GM12864 (cell line): Measurements from ENCODE around the gene NT5C3B.
A peak's percentile ranks its signal among the peaks of the same experiment; 100 is the strongest.

Experiments
- DNase-seq: peaks from one replicate; pipeline ENCODE4 v3.0.0-alpha.2; 2011; ENCODE audit warnings: low read depth
- H3K4me3 ChIP-seq: 2 replicates; pipeline ENCODE4 v1.5.1; 2011; ENCODE audit warnings: mild to moderate bottlenecking, low read depth, low read length, control low read depth
- TF ChIP-seq, protein P1 (sequence below): IDR thresholded peaks from 2 replicates; pipeline ENCODE4 v1.5.1; 2011; ENCODE audit warnings: low read depth, mild to moderate bottlenecking, moderate library complexity, low read length, control low read depth, inconsistent platforms; ENCODE audit errors: missing control alignments

NT5C3B gene

DNA sequence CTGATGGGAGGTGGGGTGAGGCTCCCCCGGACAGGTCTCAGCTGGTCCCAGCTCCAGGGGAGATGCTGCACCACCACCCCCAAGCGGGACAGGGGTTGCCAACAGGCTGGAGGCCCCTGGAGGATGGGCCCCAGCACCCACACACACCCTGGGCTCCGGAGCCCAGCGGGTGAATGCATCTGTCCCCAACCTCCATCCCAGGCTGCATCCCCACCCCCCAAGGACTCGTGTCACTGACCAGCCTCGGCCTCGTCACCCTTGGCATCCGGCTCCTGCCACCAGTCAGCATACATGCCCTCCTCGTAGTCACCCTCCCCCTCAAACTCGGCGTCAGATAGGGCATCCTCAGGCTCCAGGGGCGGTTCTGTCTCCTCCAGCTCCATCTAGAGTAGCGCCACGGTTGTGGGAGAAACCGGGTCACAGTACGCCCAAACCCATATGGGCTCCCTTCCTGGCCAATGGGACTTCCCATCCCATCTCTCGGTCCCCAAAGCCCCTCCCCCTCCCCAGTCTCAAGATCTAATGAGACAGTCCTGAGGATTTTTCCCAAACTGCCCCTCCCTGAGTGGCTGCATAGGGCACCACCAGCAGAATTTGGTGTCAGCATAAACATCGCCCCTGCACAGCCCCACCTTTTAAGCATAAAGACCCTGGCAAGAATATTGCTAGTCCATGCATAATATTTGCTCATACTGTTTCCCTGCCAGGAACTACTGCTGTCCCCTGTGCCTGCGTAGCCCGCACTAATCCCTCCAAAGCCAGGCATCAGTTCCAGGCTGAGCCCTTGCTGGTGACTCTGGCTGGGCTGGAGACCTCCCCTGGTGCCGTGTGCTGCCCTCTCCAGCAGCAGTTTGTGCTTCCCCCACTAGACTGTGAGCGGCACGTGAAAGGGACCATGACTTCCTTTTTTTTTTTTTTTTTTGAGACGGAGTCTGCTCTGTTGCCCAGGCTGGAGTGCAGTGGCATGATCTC is 32.7 kb downstream of the NT5C3B start:
- no peak overlapping the region for H3K4me3 ChIP-seq
- TF ChIP-seq, protein P1, sequence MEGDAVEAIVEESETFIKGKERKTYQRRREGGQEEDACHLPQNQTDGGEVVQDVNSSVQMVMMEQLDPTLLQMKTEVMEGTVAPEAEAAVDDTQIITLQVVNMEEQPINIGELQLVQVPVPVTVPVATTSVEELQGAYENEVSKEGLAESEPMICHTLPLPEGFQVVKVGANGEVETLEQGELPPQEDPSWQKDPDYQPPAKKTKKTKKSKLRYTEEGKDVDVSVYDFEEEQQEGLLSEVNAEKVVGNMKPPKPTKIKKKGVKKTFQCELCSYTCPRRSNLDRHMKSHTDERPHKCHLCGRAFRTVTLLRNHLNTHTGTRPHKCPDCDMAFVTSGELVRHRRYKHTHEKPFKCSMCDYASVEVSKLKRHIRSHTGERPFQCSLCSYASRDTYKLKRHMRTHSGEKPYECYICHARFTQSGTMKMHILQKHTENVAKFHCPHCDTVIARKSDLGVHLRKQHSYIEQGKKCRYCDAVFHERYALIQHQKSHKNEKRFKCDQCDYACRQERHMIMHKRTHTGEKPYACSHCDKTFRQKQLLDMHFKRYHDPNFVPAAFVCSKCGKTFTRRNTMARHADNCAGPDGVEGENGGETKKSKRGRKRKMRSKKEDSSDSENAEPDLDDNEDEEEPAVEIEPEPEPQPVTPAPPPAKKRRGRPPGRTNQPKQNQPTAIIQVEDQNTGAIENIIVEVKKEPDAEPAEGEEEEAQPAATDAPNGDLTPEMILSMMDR, result no peak
- no peak for DNase-seq

DNA sequence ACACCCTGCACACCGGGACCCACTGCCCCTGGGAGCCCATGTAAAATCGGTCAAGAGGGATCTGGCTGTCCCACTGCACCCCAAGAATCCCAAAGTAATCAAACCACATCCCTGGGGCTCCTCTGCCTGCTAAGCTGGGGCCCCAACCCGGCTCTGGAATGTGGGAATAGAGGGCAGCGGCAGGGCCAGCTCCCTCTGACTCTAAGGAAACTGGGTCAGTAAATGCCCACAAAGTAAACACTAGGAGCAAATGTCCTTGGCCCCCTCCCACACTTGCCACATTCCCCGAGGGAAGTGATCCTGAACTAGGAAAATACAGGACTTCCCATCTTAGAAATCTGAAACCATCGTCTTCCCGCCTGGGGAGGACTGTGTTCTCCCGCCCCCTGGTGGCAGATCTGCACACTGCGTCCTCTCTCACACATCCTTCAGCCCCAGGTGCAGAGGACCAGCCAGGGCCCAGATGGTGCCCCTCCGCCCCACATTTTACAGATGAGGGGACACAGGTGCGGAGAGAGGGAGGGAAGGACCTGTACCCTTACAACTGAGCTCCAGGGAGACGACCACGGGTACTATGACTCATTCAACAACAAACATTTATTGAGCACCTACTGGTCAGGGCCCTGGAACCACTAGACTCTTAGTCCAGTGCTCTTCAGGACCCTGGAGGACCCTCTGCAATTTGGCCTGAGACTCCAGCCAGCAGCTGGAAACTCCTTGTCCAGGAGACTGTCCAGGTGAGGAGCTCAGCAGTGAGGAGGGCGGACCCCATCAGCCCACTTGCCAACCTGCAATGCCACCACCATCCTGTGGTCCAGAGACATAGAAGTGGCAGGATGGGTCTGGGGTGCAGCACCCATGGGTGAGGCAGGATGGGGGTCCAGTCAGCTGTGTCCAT is 34.4 kb downstream of the NT5C3B start:
- no peak for DNase-seq
- TF ChIP-seq, protein P1, result peak; percentile 96
- no peak overlapping the region for H3K4me3 ChIP-seq

DNA sequence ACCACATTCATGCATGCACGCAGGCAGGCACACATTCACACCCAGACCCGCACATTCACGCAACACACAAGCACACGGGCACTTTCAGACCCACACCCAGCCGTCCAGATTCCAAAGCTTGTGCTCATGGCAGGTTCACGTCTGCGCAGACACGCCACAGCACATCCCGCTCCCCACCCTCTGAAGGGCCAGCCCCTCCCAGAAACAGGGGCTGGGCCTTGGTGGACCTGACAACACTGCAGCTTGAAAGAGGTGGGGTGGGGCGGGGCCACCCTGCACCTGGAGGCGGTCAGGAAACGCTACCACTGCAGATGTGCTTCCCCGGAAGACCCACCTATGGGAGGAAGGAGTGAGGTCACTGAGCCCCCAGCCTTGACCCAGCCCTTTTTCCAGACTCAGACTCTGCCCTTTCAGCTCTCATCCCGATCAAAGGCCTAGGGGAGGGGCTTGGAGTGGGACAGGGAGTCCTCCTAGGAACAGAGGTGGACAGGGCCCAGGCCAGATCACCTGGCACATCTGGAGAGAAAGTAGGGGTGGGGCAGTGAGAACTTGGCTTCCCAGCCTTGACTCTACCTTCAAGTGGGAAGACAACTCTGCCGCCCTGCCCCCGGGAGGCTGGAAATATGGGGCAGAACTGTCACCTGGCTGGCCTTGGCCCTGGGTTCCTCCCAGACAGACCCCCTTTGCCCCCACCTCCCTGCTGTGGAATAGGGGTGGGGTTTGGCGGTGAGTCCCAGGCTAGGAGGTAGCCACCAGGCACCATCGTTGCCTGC is 35.2 kb downstream of the NT5C3B start:
- DNase-seq, result no peak
- TF ChIP-seq, protein P1, result no peak

DNA sequence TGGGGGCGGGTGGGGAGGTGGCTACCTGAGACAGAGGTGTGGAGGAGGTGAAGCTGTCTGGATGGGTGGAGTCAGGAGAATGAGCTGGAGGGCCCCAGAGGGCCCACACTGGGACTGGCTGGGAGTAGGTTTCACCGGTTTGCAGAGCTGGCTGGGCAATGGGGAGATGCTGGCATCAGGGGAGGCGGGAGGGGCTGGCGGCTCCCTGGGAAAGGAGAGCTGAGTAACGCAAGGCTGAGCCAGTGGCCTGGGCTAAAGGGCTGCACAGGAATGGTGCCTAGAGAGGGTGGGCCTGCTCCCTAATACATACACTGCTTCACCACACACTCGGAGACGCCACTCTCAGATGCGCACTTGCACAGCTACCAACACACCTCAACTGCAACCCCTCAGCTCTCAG is 36.7 kb downstream of the NT5C3B start:
- DNase-seq, result no peak
- H3K4me3 ChIP-seq, result no peak overlapping the region
- TF ChIP-seq, protein P1, result no peak

More for the DNA sequence above, 35.2 kb downstream of the NT5C3B start:
- no peak overlapping the region for H3K4me3 ChIP-seq

DNA sequence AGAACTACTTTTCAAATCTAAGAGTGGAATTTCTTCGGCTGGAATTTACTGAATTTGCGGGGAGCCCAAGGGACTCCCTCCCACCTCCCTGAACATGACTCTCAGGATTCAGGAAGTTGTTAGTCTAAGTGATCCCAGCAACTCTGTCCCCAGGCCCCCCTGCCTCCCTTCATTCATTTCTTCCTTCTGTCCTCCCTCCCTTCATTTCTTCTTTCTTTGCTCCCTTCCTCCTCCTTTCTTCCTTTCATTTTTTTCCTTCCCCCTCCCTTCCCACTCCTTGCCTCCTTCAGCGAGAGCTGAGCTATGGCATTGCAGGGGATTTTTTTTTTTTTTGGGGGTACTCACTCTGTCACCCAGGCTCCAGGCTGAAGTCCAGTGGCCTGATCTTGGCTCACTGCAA is 38.7 kb downstream of the NT5C3B start:
- no peak overlapping the region for H3K4me3 ChIP-seq
- TF ChIP-seq, protein P1, result no peak
- DNase-seq, result no peak

DNA sequence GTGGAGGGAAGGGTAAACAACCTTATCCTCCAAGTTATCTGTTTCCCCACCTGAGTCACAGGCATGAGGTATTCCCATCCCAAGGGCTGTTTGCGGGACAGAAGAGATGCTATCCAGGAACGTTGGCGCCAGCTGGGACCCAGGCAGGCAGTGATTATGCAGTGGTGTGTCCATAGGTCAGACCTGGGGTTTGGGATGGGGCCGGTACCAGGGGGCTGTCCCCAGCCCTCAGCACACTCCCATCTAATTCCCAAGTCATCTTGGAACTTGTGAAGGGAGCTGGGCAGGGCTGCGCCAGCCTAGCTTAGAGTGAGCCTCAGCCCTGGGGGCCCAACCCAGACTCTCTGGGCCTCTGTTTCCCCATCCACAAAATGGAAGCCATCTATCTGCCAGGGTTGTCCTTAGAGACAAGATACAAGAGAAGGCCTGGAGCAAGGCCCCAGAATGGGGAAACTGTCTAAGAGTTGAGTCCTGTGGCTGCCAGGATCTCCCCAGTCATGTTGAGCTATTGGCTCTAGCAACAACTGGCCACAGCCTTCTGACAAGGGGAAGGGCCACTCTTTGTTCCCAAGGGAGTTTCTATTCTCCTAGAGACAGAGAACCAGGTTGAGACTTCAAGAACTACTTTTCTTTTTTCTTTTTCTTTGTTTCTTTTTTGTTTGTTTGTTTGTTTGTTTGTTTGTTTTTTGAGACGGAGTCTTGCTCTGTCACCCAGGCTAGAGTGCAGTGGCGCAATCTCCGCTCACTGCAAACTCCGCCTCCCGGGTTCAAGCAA is 39.7 kb downstream of the NT5C3B start:
- TF ChIP-seq, protein P1, result no peak
- DNase-seq, result no peak
- H3K4me3 ChIP-seq, result no peak overlapping the region
